HEK293 (cell line): ENCODE data around the gene MISP.

Experiments
- CTCF ChIA-PET: fragments of 350-600 bp; formaldehyde crosslinking; extraction: SDS; loops from one replicate; lab custom pipeline; 2021; ENCODE audit warnings: antibody characterized with exemption; lab: Yijun Ruan, JAX
- POLR2A ChIA-PET: fragments of 300-600 bp; formaldehyde crosslinking; extraction: SDS; loops from one replicate; lab custom pipeline; 2020; ENCODE audit warnings: antibody characterized with exemption, inconsistent platforms; lab: Yijun Ruan, JAX
- H3K27ac ChIP-seq: fragments of 200-500 bp; sonication (Bioruptor generic); 2 replicates; pipeline ENCODE4 v1.5.1; 2014; ENCODE audit warnings: low read depth, low read length, control low read depth, inconsistent platforms; ENCODE audit errors: extremely low read depth
- H3K36me3 ChIP-seq, 2 experiments: fragments of 200-500 bp in 1 of 2; sonication (Bioruptor generic) in 1 of 2; 1 replicate in 1 of 2; 2 replicates in 1 of 2; pipeline ENCODE4 v1.5.1; 2014 to 2017; ENCODE audit warnings: inconsistent platforms in 2 of 2, low read length in 2 of 2; ENCODE audit not compliant: control insufficient read depth in 2 of 2, insufficient read depth in 1 of 2
- H3K4me1 ChIP-seq: fragments of 200-500 bp; sonication (Bioruptor generic); 2 replicates; pipeline ENCODE4 v1.5.1; 2014; ENCODE audit warnings: mild to moderate bottlenecking, low read length, inconsistent platforms; ENCODE audit not compliant: control insufficient read depth, insufficient read depth
- H3K4me3 ChIP-seq: 2 replicates; pipeline ENCODE4 v1.5.1; 2011; ENCODE audit warnings: low read depth, mild to moderate bottlenecking, control low read depth, low read length, moderate library complexity
- H3K9me3 ChIP-seq: fragments of 200-500 bp; sonication (Bioruptor generic); 2 replicates; pipeline ENCODE4 v1.5.1; 2014; ENCODE audit warnings: low read depth, low read length, inconsistent platforms; ENCODE audit not compliant: control insufficient read depth, insufficient read depth
- GLIS1 ChIP-seq: fragments of 450-650 bp; formaldehyde crosslinking; IDR thresholded peaks from 2 replicates; pipeline ENCODE4 v1.5.1; 2016; ENCODE audit warnings: missing biosample characterization, missing genetic modification characterization
- HOXC10 ChIP-seq: sonication (generic); formaldehyde crosslinking; IDR thresholded peaks from 2 replicates; pipeline ENCODE4 v1.8.1; 2023; ENCODE audit warnings: mild to moderate bottlenecking, missing genetic modification reagents
- MEIS1 ChIP-seq: sonication (generic); formaldehyde crosslinking; IDR thresholded peaks from 2 replicates; pipeline ENCODE4 v1.8.1; 2022; ENCODE audit warnings: missing genetic modification reagents, mild to moderate bottlenecking, borderline replicate concordance
- SP7 ChIP-seq: fragments of 450-650 bp; formaldehyde crosslinking; IDR thresholded peaks from 2 replicates; pipeline ENCODE4 v1.5.1; 2016; ENCODE audit warnings: missing biosample characterization, missing genetic modification characterization
- ZBTB21 ChIP-seq: fragments of 450-650 bp; formaldehyde crosslinking; IDR thresholded peaks from 2 replicates; pipeline ENCODE4 v1.5.1; 2017; ENCODE audit warnings: missing biosample characterization, missing genetic modification characterization
- ZFHX2 ChIP-seq: fragments of 450-650 bp; formaldehyde crosslinking; conservative IDR thresholded peaks from 2 replicates; pipeline ENCODE4 v1.5.1; 2016; ENCODE audit warnings: missing biosample characterization, missing genetic modification characterization
- ZNF175 ChIP-seq: fragments of 450-650 bp; formaldehyde crosslinking; IDR thresholded peaks from 2 replicates; pipeline ENCODE4 v1.5.1; 2016; ENCODE audit warnings: missing biosample characterization, missing genetic modification characterization
- ZNF19 ChIP-seq: fragments of 450-650 bp; formaldehyde crosslinking; IDR thresholded peaks from 2 replicates; pipeline ENCODE4; 2016; ENCODE audit warnings: missing biosample characterization, missing genetic modification characterization, low read depth
- ZNF239 ChIP-seq: fragments of 450-650 bp; formaldehyde crosslinking; IDR thresholded peaks from 2 replicates; pipeline ENCODE4 v1.5.1; 2016; ENCODE audit warnings: missing biosample characterization, missing genetic modification characterization
- ZNF311 ChIP-seq: fragments of 450-650 bp; formaldehyde crosslinking; IDR thresholded peaks from 2 replicates; pipeline ENCODE4 v1.5.1; 2017; ENCODE audit warnings: missing biosample characterization, missing genetic modification characterization, borderline replicate concordance
- ZNF341 ChIP-seq: fragments of 450-650 bp; formaldehyde crosslinking; IDR thresholded peaks from 2 replicates; pipeline ENCODE4; 2016; ENCODE audit warnings: low read depth, missing biosample characterization, missing genetic modification characterization
- ZNF354C ChIP-seq: fragments of 450-650 bp; formaldehyde crosslinking; IDR thresholded peaks from 2 replicates; pipeline ENCODE4 v1.5.1; 2016; ENCODE audit warnings: missing biosample characterization, missing genetic modification characterization, low read depth, borderline replicate concordance
- ZNF426 ChIP-seq: fragments of 450-650 bp; formaldehyde crosslinking; IDR thresholded peaks from 2 replicates; pipeline ENCODE4 v1.5.1; 2017; ENCODE audit warnings: missing biosample characterization, missing genetic modification characterization, mild to moderate bottlenecking, inconsistent platforms, moderate library complexity
- ZNF473 ChIP-seq: fragments of 450-650 bp; formaldehyde crosslinking; IDR thresholded peaks from 2 replicates; pipeline ENCODE4 v1.5.1; 2017; ENCODE audit warnings: missing biosample characterization, missing genetic modification characterization
- ZNF549 ChIP-seq: fragments of 450-650 bp; IDR thresholded peaks from 2 replicates; pipeline ENCODE4 v1.5.1; 2018; ENCODE audit warnings: missing biosample characterization, missing genetic modification characterization, mild to moderate bottlenecking, inconsistent platforms, moderate library complexity
- ZSCAN23 ChIP-seq: fragments of 450-650 bp; formaldehyde crosslinking; IDR thresholded peaks from 2 replicates; pipeline ENCODE4 v1.5.1; 2016; ENCODE audit warnings: missing biosample characterization, missing genetic modification characterization
- ZSCAN30 ChIP-seq: fragments of 450-650 bp; IDR thresholded peaks from 2 replicates; pipeline ENCODE4 v1.5.1; 2018; ENCODE audit warnings: missing biosample characterization, mild to moderate bottlenecking, missing genetic modification characterization, moderate library complexity
- TF ChIP-seq, protein P1 (sequence below): IDR thresholded peaks from 2 replicates; pipeline ENCODE4 v1.6.1; 2011; ENCODE audit warnings: mild to moderate bottlenecking, low read depth, low read length, borderline replicate concordance
- TF ChIP-seq, protein P2 (sequence below): fragments of 450-650 bp; formaldehyde crosslinking; IDR thresholded peaks from 2 replicates; pipeline ENCODE4 v1.5.1; 2016; ENCODE audit warnings: missing biosample characterization, missing genetic modification characterization
- TF ChIP-seq, protein P3 (sequence below): fragments of 450-650 bp; IDR thresholded peaks from 2 replicates; pipeline ENCODE4 v1.5.1; 2018; ENCODE audit warnings: missing biosample characterization, mild to moderate bottlenecking, missing genetic modification characterization
- TF ChIP-seq, protein P4 (sequence below): fragments of 450-650 bp; formaldehyde crosslinking; IDR thresholded peaks from 2 replicates; pipeline ENCODE4 v1.5.1; 2017; ENCODE audit warnings: missing biosample characterization, mild to moderate bottlenecking, missing genetic modification characterization, moderate library complexity
- TF ChIP-seq, protein P5 (sequence below): fragments of 450-650 bp; IDR thresholded peaks from 2 replicates; pipeline ENCODE4 v1.5.1; 2018; ENCODE audit warnings: missing biosample characterization, missing genetic modification characterization
- TF ChIP-seq, protein P6 (sequence below): fragments of 450-650 bp; formaldehyde crosslinking; IDR thresholded peaks from 2 replicates; pipeline ENCODE4 v1.5.1; 2017; ENCODE audit warnings: missing biosample characterization, missing genetic modification characterization

MISP gene

DNA sequence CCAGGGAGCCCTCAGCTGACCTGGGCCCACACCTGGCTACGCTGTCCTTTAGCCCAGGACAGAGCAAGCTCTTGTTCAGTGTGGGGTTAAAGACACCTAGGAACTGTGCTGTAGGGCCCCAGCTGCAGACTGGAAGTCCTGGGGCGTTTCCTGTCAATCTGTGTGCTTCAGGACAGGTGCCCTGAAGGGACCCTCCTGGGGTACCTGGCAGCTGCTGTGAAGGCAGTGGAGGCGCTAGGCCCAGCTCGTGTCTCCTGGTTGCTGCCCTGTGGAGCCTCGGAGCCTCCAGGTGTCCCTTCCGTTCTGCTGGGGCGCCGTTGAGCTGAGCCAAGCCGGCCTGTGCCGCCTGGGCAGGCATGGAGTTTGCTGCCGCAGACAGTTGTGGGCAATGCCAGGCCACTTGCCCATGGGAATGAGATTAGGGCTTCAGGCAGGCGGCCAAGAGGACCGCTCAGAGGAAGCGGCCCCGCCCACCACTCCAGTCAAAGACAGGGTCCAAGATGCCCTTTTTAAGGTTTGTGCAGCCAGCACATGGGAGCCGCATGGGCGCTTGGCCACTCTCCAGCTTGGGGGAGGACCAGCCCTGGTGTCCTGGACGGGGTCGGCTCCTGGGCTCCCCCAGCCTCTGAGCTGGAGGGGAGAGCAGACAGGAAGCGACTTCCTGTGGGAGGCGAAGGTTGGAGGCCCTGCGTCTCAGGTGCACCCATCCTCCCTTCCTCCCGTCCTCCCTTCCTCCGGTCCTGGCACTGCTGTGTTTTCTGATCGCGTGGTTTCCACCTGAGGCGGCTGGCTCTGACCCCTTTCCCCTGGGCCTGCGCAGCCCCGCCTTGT lies 50.3 kb downstream of the MISP start (continued):
- TF ChIP-seq ZNF473 = no peak
- no peak for TF ChIP-seq ZSCAN30 (tag by site-specific recombination)
- 0 out of 2 replicates have a peak, but pooled peaks have one; percentile 30 for TF ChIP-seq SP7
- TF ChIP-seq ZFHX2 (tag by site-specific recombination) = 0 out of 2 replicates have a peak, but pooled peaks have one; percentile 19
- TF ChIP-seq ZNF239 (tag by site-specific recombination) = no peak
- TF ChIP-seq MEIS1 (CRISPR knock-in tag) = no peak
- no peak for TF ChIP-seq ZNF549 (tag by site-specific recombination)
- TF ChIP-seq, protein P1, sequence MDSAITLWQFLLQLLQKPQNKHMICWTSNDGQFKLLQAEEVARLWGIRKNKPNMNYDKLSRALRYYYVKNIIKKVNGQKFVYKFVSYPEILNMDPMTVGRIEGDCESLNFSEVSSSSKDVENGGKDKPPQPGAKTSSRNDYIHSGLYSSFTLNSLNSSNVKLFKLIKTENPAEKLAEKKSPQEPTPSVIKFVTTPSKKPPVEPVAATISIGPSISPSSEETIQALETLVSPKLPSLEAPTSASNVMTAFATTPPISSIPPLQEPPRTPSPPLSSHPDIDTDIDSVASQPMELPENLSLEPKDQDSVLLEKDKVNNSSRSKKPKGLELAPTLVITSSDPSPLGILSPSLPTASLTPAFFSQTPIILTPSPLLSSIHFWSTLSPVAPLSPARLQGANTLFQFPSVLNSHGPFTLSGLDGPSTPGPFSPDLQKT = no peak
- TF ChIP-seq, protein P2, sequence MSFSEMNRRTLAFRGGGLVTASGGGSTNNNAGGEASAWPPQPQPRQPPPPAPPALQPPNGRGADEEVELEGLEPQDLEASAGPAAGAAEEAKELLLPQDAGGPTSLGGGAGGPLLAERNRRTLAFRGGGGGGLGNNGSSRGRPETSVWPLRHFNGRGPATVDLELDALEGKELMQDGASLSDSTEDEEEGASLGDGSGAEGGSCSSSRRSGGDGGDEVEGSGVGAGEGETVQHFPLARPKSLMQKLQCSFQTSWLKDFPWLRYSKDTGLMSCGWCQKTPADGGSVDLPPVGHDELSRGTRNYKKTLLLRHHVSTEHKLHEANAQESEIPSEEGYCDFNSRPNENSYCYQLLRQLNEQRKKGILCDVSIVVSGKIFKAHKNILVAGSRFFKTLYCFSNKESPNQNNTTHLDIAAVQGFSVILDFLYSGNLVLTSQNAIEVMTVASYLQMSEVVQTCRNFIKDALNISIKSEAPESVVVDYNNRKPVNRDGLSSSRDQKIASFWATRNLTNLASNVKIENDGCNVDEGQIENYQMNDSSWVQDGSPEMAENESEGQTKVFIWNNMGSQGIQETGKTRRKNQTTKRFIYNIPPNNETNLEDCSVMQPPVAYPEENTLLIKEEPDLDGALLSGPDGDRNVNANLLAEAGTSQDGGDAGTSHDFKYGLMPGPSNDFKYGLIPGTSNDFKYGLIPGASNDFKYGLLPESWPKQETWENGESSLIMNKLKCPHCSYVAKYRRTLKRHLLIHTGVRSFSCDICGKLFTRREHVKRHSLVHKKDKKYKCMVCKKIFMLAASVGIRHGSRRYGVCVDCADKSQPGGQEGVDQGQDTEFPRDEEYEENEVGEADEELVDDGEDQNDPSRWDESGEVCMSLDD (tag by site-specific recombination) = no peak
- TF ChIP-seq GLIS1 (tag by site-specific recombination) = no peak
- no peak for TF ChIP-seq HOXC10 (CRISPR knock-in tag)
- TF ChIP-seq, protein P3, sequence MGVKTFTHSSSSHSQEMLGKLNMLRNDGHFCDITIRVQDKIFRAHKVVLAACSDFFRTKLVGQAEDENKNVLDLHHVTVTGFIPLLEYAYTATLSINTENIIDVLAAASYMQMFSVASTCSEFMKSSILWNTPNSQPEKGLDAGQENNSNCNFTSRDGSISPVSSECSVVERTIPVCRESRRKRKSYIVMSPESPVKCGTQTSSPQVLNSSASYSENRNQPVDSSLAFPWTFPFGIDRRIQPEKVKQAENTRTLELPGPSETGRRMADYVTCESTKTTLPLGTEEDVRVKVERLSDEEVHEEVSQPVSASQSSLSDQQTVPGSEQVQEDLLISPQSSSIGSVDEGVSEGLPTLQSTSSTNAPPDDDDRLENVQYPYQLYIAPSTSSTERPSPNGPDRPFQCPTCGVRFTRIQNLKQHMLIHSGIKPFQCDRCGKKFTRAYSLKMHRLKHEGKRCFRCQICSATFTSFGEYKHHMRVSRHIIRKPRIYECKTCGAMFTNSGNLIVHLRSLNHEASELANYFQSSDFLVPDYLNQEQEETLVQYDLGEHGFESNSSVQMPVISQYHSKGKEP (tag by site-specific recombination) = no peak
- TF ChIP-seq, protein P4, sequence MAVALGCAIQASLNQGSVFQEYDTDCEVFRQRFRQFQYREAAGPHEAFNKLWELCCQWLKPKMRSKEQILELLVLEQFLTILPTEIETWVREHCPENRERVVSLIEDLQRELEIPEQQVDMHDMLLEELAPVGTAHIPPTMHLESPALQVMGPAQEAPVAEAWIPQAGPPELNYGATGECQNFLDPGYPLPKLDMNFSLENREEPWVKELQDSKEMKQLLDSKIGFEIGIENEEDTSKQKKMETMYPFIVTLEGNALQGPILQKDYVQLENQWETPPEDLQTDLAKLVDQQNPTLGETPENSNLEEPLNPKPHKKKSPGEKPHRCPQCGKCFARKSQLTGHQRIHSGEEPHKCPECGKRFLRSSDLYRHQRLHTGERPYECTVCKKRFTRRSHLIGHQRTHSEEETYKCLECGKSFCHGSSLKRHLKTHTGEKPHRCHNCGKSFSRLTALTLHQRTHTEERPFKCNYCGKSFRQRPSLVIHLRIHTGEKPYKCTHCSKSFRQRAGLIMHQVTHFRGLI = no peak

DNA sequence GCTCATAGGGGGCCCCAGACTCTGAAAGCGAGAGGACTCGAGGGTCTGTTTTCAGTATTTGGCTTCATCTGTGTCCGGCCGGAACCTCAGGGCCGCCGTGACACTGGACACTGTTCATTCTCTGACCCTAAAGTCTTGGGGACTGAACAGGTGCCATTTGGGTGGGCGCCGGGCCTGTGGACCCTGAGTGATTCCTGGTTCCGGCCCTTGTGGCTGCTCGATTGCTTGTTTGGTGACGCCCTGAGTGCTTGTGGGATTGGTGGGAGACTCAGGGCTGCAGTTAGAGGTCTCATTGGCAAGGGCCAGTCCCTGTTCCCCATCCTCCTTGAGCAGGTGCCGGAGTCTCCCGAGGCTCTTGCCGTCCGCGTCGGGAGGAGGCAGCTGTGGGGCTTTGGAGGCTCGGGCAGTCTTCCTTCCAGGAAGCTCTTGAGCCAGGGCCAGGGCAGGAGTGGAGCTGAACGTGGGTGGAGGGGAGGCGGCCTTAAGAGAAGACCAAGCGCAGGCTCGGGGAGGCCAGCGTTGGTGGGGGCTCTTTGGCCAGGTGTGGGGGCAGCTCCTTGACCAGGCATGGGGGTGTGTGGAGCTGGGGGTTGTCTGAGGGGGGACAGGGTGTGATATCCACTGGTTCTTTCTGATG lies 51.1 kb downstream of the MISP start:
- ChIA-PET CTCF (interaction anchor here (1.0 kb wide), 1 partner anchor 33 kb away, joined by 3 read pairs; no protein-coding TSS in a partner anchor), POLR2A (interaction anchor here (0.7 to 1.7 kb wide), 2 partner anchors 9 to 11 kb away, joined by 3 to 5 read pairs; no protein-coding TSS in a partner anchor)
- H3K9me3 ChIP-seq = no peaks in the 10 kb centered on the region
- H3K36me3 ChIP-seq = peaks cover 0 to 89% of the 10 kb centered on the region in 2 experiments; a peak in 2 of 3 replicates
- no peak overlapping the region for H3K4me3 ChIP-seq
- H3K4me1 ChIP-seq = peaks cover 25% of the 10 kb centered on the region
- peak overlapping the region; percentile 97 for H3K27ac ChIP-seq
- TF ChIP-seq ZNF354C (tag by site-specific recombination) (no peak), ZNF311 (tag by site-specific recombination) (no peak), ZNF175 (tag by site-specific recombination) (no peak), ZNF426 (tag by site-specific recombination) (no peak), ZNF19 (tag by site-specific recombination) (no peak), ZFHX2 (tag by site-specific recombination) (peak; percentile 86), ZBTB21 (no peak), ZSCAN23 (tag by site-specific recombination) (no peak), ZNF341 (tag by site-specific recombination) (0 out of 2 replicates have a peak, but pooled peaks have one; percentile 21)
- TF ChIP-seq, protein P1 = no peak
- TF ChIP-seq, protein P5, sequence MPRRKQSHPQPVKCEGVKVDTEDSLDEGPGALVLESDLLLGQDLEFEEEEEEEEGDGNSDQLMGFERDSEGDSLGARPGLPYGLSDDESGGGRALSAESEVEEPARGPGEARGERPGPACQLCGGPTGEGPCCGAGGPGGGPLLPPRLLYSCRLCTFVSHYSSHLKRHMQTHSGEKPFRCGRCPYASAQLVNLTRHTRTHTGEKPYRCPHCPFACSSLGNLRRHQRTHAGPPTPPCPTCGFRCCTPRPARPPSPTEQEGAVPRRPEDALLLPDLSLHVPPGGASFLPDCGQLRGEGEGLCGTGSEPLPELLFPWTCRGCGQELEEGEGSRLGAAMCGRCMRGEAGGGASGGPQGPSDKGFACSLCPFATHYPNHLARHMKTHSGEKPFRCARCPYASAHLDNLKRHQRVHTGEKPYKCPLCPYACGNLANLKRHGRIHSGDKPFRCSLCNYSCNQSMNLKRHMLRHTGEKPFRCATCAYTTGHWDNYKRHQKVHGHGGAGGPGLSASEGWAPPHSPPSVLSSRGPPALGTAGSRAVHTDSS (tag by site-specific recombination) = no peak
- TF ChIP-seq, protein P6, sequence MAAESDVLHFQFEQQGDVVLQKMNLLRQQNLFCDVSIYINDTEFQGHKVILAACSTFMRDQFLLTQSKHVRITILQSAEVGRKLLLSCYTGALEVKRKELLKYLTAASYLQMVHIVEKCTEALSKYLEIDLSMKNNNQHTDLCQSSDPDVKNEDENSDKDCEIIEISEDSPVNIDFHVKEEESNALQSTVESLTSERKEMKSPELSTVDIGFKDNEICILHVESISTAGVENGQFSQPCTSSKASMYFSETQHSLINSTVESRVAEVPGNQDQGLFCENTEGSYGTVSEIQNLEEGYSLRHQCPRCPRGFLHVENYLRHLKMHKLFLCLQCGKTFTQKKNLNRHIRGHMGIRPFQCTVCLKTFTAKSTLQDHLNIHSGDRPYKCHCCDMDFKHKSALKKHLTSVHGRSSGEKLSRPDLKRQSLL = peak; percentile 41; the same call in 1 of the 2 replicates
